ENCODE results near the gene SLC35F1. TPM values are rescaled to one million over a fixed set of nuclear protein-coding genes. Genes with fewer than 3 reads are reported as not detected.

Gene SLC35F1
- total RNA-seq, 3 donors from 2014 or later, result 0.23 to 6.1 (median 0.29) TPM

DNA sequence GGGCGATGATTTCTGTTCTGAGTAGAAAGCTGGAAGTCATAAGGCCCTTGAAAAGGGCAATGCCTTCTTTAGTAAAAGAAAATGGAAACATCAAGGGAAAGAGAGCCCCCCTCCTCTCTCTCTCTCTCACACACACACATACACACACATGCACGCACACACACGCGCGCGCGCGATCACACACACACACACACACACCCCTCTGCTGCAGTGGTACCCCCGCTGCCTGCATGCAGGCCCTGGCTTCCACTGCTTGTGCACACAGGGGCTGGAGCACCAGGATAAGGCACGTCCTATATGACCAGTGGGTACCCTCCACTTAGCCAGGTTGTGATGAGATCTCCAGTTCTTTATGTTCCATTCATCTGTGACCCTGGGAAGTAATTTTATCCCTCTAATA is 300.9 kb downstream of the SLC35F1 start:
- ATAC-seq, result no peak
- no peaks in the 10 kb centered on the region for H3K36me3 ChIP-seq (ENCODE audit: low read depth)

DNA sequence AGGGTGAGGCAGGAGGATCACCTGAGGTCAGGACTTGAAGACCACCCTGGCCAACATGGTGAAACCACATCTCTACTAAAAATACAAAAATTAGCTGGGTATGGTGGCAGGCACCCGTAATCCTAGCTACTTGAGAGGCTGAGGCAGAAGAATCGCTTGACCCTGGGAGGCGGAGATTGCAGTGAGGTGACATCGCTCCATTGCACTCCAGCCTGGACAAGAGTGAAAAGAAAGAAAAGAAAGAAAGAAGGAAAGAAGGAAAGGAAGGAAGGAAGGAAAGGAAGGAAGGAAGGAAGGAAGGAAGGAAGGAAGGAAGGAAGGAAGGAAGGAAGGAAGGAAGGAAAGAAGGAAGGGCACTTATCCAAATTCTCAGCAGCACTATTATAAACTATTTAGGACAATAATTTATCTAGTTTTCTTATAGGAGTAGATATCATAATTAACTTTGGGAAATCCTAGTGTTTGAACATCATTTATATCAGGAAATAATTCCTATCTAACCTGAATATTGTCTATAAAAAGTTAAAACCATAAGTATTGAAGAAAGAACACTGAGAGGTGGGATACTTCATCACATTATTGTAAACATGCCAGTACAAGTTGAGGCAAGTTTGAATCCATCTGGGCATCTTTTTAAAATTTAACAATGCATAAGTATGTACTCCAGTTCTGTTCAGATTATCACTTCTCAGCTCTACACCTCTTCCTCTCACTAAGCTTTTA is 305.5 kb downstream of the SLC35F1 start:
- no peaks in the 10 kb centered on the region for H3K4me1 ChIP-seq (ENCODE audit: low read depth)
- ATAC-seq (no peak), DNase-seq (no peak)
- H3K36me3 ChIP-seq (ENCODE audit: low read depth), result no peaks in the 10 kb centered on the region
- no peaks in the 10 kb centered on the region for H3K9me3 ChIP-seq
- no peak overlapping the region for H3K4me3 ChIP-seq
- intact Hi-C loops (cut with DNase I, micrococcal nuclease), result no loop called here
- TF ChIP-seq, protein P1, sequence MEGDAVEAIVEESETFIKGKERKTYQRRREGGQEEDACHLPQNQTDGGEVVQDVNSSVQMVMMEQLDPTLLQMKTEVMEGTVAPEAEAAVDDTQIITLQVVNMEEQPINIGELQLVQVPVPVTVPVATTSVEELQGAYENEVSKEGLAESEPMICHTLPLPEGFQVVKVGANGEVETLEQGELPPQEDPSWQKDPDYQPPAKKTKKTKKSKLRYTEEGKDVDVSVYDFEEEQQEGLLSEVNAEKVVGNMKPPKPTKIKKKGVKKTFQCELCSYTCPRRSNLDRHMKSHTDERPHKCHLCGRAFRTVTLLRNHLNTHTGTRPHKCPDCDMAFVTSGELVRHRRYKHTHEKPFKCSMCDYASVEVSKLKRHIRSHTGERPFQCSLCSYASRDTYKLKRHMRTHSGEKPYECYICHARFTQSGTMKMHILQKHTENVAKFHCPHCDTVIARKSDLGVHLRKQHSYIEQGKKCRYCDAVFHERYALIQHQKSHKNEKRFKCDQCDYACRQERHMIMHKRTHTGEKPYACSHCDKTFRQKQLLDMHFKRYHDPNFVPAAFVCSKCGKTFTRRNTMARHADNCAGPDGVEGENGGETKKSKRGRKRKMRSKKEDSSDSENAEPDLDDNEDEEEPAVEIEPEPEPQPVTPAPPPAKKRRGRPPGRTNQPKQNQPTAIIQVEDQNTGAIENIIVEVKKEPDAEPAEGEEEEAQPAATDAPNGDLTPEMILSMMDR (IDR thresholded peaks at IDR 0.05), result no peak

More for the DNA sequence above, 300.9 kb downstream of the SLC35F1 start:
- H3K4me1 ChIP-seq (ENCODE audit: low read depth), result no peaks in the 10 kb centered on the region
- TF ChIP-seq, protein P1 (IDR thresholded peaks at IDR 0.05), result no peak
- DNase-seq, result no peak
- no peaks in the 10 kb centered on the region for H3K9me3 ChIP-seq
- intact Hi-C loops (cut with DNase I, micrococcal nuclease), result no loop called here
- H3K4me3 ChIP-seq, result no peak overlapping the region

- ATAC-seq (no peak), DNase-seq (no peak)
- H3K4me3 ChIP-seq, result no peak overlapping the region
- H3K9me3 ChIP-seq, result no peaks in the 10 kb centered on the region
- no peaks in the 10 kb centered on the region for H3K36me3 ChIP-seq (ENCODE audit: low read depth)
- intact Hi-C loops (cut with DNase I, micrococcal nuclease), result no loop called here
- no peaks in the 10 kb centered on the region for H3K4me1 ChIP-seq (ENCODE audit: low read depth)
- TF ChIP-seq, protein P1 (IDR thresholded peaks at IDR 0.05), result no peak
Observed at GRCh38 chr6:118215269-118215668, 308.2 kb downstream of the SLC35F1 start.

DNA sequence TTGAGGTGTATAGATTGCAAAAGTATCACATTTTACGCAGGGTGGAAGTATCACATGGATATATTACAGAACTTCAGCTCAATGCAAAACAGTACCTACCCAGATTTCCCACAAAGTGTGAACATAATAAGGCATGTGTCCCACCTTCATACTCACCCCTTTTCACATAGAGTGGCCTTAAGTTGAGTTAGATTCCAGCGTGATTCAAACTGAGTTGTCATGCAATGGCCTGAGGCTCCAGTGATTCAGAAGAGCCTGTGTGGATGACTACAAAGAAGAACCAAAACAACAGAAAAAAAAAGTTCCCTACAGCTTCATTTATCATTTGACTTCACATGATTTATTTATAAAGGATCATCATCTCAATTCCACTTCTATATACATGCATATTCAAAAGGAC is 309.7 kb downstream of the SLC35F1 start:
- ATAC-seq, result no peak
- intact Hi-C loops (cut with DNase I, micrococcal nuclease), result no loop called here
- Histone ChIP-seq H3K36me3 (ENCODE audit: low read depth) (no peaks in the 10 kb centered on the region), H3K4me1 (ENCODE audit: low read depth) (no peaks in the 10 kb centered on the region), H3K9me3 (no peaks in the 10 kb centered on the region), H3K4me3 (no peak overlapping the region)
- TF ChIP-seq, protein P1 (IDR thresholded peaks at IDR 0.05), result no peak
- no peak for DNase-seq

DNA sequence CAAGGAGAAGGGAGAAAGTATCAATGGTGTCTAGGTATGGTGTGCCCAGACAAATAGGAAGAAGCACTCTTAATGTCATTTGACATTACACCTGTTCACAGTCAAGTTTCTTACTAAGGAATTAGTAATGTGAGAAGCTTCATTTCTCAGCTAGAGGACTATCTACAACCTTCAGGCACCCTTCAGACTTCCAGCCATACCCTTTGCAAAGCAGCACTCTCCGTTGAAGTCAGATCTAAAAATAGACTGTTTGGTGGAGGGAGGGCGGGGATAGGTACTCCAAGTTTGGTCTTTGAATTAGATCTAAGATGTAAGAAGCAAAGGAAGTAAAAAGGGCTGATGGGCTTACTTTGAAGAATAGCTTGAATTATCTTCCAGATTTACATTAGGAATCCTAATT is 311.1 kb downstream of the SLC35F1 start:
- no peak for DNase-seq
- intact Hi-C loops (cut with DNase I, micrococcal nuclease), result no loop called here
- TF ChIP-seq, protein P1 (IDR thresholded peaks at IDR 0.05), result no peak

More for the DNA sequence above, 311.1 kb downstream of the SLC35F1 start:
- ATAC-seq, result no peak
- H3K36me3 ChIP-seq (ENCODE audit: low read depth), result no peaks in the 10 kb centered on the region
- H3K9me3 ChIP-seq, result no peaks in the 10 kb centered on the region
- no peak overlapping the region for H3K4me3 ChIP-seq
- no peaks in the 10 kb centered on the region for H3K4me1 ChIP-seq (ENCODE audit: low read depth)
